EH (cell line): ENCODE results near the gene NR3C1.

Experiments
- DNase-seq: peaks from one replicate; pipeline ENCODE4 v3.0.0-alpha.2; 2015; ENCODE audit warnings: low read depth

The NR3C1 gene

DNA sequence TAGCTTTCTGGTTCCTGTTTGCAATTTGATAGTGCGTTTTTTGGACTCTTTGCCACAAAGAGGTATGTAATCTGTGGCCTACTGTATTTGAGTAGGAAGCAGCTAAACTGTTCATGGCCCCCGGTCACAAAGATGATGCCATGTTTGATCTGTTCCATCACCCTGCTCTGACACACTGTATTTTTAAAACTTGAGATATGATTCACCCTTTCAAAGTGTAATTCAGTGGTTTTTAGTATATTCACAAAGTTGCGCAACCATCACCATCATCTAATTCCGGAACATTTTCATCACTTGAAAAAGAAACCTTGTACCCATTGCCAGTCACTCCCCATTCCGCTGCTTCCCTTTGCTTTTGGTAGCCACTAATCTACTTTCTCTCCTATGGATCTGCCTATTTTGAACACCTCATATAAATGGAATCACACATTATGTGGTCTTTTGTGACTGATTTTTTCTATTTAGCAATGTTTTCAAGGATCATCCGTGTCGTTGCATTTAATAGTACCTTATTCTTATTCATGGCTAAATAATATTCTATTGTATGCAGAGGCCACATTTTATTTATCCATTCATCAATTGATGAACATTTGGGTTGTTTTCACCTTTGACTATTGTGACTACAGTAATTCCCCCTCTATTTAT, 141.6 kb downstream of the NR3C1 start:
- peak; percentile 77 for DNase-seq

GRCh38 chr5:143259254-143259605, 144.3 kb downstream of the NR3C1 start:
- DNase-seq: no peak

DNA sequence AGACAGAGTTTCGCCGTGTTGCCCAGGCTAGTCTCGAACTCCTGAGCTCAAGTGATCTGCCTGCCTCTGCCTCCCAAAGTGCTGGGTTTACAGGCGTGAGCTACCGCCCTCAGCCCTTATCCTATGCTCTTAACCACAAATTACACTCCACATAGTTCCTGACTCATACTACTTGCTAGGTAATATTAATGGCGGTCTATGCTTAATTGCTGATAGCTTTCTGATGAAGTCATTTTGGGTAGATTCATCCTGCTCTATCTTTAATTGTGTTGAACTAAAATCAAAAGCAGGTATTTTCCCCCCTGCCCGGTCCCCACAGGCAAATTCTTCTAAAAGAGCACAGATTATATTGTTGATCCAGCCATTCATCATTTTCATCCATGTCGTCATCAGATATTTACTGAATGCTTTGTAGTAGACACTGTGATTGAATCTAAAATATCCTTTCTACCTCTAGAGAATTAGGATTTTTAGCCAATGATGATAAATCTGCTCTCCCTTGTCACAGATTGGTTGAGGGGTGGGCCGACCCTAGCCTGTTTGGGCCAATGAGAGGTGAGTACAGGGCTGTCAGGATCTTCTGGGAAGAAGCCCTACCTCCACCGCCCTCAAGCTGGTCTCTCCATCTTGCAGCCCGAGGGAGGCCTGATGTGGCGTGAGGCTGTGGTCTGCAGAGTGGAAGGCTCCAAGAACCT, 144.8 kb downstream of the NR3C1 start:
- DNase-seq: peak; percentile 83

GRCh38 chr5:143254819-143255218, 148.7 kb downstream of the NR3C1 start:
- DNase-seq: no peak

DNA sequence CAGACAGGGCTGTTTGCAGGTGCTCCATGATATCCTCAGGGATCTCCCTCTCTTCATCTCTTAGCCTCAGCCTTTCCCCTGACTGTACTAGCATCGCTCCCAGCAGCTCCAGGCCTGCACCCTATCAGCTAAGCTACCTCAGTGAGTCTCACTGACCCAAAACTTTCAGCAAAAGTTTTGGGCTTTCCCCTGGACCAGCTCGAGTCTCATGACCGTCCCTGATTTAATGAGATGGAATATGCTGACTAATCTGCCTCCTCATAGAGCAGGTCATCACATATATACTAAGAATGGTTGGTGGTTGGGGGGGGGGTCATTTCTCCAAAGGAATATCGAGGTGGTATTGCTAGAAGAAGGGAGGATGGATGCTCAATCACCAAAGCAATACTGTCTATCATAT, 151.5 kb downstream of the NR3C1 start:
- DNase-seq: no peak

DNA sequence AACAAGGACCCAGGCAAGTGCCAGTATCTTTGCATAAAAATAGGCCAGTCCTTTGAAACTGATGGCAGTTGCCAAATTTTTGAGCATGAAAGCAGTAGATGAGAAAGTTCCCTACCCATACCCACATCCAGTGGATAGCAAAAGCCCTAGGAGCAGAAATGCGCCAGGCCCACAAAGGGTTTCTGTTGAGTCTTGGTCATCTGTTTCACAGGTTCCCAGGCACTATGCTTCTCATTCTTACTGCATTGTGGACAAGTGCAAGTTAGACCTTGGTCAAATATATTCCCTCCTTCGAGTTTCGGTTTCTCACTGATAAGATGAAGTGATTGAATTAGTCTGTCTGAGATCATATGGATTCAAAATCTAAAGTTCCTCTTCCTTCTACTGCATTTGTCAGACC, 152.3 kb downstream of the NR3C1 start:
- no peak for DNase-seq

GRCh38 chr5:143249851-143250250, 153.6 kb downstream of the NR3C1 start:
- no peak for DNase-seq

DNA sequence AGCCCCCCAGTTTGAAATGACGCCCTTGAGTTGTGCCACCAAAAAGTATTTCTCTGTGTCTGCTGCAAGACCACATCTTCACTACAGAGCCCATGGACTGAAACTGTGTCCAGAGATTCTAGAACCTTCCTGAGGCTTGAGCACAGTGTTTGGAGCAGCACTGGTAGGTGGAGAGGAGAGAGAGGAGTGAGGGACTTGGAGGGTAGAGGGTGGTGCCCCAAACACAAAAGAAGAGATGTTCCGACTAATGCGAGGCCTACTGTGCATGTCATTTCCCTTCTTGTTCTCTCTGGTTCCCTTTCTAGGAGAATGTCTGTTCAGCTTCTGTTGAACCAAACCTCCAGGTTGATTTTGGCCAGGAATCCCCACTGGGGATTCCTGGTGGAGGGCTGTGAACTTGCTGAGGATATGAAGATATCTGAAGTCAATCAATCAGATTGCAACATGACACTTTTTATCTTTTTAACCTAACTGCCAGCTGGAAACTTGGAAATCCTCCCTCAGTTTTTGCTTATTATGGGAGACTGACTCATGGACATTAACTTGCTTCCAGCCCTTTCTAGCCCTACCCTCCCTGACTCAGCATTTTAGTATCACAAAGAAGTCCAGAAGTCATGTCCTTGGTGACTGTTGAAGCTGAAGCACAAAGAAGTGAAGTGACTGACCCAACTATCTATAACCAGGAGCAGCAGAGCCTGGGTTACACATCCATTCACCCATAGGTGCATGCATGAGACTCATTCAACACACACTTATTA, 154.5 kb downstream of the NR3C1 start:
- DNase-seq: peak; percentile 87

DNA sequence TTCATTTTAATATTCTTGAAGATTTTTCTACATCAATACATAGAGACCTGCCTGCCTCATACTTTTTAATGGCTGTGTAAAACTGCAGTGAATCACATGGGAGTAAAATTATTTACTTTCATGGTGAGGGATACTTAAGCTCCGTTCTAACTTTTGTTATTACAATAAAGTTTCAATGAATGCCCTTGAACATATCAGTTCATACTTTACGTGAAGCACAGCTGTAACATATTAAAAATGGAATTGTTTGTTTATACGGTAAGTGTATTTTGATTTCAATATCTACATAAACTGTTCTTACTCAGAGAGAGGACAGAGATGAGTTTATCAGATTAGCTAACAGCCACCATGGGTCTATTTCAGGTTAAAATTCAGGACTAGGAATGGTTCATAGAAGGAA, 155.1 kb downstream of the NR3C1 start:
- DNase-seq: peak; percentile 32

DNA sequence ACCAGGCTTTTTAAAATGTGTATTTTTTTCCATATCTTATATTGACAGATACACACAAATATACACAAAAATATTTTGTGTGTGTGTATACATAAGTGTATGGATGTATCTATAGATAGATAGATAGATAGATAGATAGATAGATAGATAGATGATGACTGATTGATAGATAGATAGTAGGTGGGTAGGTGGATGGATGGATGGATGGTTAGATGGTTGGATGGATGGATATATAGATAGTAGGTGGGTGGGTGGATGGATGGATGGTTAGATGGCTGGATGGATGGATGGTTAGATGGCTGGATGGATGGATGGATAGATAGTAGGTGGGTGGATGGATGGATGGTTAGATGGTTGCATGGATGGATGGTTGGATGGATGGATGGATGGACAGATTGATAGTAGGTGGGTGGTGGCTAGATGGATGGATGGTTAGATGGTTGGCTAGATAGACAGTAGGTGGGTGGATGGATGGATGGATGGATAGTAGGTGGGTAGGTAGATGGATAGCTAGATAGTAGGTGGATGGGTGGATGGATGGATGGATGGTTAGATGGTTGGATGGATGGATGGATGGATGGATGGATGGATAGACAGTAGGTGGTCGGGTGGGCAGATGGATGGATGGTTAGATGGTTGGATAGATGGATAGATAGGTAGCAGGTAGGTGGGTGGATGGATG, 156.2 kb downstream of the NR3C1 start:
- no peak for DNase-seq

DNA sequence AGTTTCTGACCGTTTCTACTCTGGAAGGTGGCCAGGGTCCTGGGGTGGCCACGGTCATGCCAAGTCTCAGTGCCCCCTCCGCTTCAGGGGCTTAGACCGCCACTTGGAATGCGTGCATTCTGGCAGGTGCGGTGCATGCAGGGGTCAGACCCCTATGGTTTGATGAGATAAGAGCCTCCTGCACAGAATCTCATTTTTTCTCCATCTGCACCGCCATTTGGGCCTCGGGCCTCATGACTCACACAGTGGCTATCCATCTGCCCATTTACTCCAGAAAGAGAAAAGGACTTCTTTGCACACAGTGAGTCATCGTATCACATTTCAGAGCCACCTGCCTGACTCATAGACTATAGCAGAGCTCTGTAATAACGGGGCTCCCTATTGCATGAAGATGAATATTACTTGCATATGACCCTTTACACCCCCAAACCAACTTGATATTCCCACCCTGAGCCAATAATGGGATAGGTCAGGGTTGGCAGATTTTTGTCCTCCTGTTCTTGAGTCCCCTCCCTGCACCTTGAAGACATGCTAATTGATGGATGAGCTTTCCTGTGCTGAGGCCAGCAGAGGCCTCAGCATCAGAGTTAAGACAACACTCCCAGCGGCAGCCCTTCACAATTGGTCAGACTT, 157.4 kb downstream of the NR3C1 start:
- DNase-seq: peak; percentile 97

DNA sequence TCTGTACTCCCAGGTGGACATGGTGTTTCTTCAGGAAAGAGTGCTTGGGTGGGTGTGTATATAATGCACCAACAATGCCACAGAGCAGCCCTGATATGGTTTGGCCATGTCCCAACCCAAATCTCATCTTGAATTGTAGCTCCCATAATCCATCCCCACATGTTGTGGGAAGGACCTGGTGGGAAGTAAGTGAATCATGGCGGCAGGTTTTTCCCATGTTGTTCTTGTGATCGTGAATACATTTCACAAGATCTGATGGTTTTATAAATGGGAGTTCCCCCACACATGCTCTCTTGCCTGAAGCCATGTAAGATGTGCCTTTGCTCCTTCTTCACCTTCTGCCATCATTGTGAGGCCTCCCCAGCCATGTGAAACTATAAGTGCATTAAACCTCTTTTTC, 158.5 kb downstream of the NR3C1 start:
- peak; percentile 31 for DNase-seq

DNA sequence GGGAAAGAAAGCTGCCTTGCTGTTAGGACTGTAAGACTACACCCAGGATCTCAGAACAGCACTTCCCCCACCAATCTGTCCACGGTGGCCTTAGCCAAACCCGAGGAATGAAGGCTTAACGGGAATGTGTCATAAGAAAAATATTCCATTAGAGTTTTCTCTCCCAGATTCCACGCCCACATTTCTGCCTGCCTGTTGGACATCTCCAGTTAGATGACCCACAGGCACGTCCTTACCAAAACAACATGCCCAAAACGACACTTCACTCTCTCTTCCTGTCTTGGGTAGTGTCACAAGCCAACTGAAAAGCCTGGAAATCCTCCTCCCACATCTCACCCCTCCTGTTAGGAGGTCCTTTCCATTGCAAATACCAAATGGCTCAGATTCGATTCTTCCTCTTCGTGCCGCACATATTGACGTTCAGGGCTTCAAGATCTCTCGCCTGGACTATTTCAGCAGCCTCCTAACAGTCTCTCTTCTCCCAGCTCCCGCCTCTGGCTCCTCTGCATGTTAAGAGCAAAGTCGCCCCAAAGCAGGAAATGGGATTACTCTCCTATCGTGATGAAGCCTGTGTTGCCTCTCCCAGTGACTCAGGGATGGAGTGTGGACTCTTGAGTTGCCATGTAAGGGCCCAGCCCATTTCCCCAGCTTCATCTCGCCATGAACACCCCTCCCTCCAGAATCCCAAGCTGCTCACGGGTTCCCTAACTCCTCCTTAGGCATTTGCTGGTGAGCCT, 159.3 kb downstream of the NR3C1 start:
- DNase-seq: peak; percentile 99

DNA sequence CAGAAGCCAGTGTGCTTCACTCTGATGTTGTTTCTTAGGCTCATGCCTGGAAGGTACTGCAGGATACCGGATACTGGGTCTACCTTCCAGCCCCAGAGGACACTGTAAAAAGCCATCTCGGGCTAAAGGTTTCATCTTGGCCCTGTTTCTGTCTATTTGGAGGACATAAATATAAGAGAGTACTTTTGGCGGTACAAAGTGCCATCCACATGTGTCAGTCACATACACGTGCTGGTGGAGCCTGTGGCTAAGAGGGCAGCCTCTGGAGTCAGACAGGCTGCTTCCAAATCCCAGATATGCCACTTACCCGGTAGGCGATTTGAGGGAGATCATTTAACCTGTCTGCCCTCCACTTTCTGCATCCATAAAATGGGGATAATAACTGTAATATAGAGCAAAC, 160.4 kb downstream of the NR3C1 start:
- DNase-seq: no peak

GRCh38 chr5:143241892-143242291, 161.6 kb downstream of the NR3C1 start:
- DNase-seq: peak; percentile 49

GRCh38 chr5:143239882-143240518, 163.5 kb downstream of the NR3C1 start:
- DNase-seq: no peak

DNA sequence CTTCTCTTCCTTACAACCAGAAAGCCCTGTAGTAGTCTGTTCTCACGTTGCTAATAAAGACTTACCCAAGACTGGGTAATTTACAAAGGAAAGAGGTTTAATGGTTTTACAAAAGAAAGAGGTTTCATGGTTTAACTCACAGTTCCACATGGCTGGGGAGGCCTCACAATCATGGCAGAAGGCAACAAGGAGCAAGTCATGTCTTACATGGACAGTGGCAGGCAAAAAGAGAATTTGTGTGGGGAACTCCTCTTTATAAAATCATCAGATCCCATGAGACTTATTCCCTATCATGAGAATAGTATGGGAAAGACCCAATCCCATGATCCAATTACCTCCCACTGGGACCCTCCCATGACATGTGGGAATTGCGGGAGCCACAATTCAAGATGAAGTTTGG, 164.9 kb downstream of the NR3C1 start:
- DNase-seq: no peak

DNA sequence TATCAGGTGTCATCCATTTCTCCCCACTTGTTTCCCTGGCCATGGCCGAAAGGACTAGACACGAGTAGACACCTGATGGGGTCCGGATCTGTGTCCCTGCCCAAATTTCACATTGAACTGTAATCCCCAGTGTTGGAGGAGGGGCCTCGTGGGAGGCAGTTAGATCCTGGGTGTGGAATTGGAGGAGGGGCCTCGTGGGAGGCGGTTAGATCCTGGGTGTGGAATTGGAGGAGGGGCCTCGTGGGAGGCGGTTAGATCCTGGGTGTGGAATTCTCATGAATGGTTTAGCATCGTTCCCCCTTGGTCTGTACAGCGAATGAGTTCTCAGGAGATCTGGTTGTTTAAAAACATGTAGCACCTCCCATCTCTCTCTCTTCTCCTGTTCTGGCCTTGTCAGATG, 165.8 kb downstream of the NR3C1 start:
- DNase-seq: no peak

- DNase-seq: peak; percentile 29
These were observed 166.8 kb downstream of the NR3C1 start for GRCh38 chr5:143236682-143237081.

DNA sequence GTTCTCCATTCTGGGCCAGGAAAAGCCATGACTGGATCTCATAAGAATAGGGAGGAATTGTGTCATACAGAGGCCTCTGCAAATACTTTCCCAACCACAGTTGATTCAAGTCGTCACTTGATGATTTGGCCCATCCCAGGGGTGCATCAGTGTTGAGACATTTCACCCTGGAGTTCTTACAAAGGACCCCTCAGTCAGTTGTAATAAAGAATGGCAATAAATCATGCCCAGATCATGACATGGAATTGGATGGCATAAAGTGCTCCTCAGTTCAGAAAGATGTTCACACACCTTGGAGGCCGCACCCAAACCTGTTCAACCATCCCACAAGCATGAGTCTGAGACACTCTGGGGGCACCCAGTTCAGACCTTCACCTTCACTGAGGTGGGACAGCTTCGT, 168.1 kb downstream of the NR3C1 start:
- peak; percentile 90 for DNase-seq
